Epithelial cell of esophagus (primary cell): Measurements from ENCODE around the gene DACT2.
"Not testable (repeated sequence)": the region's sequence is repeated elsewhere in the genome, so short reads cannot be mapped to it uniquely, and the experiment has no call there.

ENCODE experiments used
- DNase-seq: peaks from one replicate; pipeline ENCODE4 v3.0.0; 2010; ENCODE audit warnings: low read depth
- H3K4me3 ChIP-seq: 2 replicates; pipeline ENCODE4 v1.5.1; 2011; ENCODE audit warnings: mild to moderate bottlenecking, low read length, control low read depth
- TF ChIP-seq, protein P1 (sequence below): IDR thresholded peaks from 2 replicates; pipeline ENCODE4 v1.5.1; 2011; ENCODE audit warnings: low read depth, mild to moderate bottlenecking, low read length, control low read depth, inconsistent platforms; ENCODE audit not compliant: insufficient read depth; ENCODE audit errors: missing control alignments

Gene DACT2

GRCh38 chr6:168290095-168290494, 29.5 kb downstream of the DACT2 start:
- no peak overlapping the region for H3K4me3 ChIP-seq
- DNase-seq, result no peak
- TF ChIP-seq, protein P1, sequence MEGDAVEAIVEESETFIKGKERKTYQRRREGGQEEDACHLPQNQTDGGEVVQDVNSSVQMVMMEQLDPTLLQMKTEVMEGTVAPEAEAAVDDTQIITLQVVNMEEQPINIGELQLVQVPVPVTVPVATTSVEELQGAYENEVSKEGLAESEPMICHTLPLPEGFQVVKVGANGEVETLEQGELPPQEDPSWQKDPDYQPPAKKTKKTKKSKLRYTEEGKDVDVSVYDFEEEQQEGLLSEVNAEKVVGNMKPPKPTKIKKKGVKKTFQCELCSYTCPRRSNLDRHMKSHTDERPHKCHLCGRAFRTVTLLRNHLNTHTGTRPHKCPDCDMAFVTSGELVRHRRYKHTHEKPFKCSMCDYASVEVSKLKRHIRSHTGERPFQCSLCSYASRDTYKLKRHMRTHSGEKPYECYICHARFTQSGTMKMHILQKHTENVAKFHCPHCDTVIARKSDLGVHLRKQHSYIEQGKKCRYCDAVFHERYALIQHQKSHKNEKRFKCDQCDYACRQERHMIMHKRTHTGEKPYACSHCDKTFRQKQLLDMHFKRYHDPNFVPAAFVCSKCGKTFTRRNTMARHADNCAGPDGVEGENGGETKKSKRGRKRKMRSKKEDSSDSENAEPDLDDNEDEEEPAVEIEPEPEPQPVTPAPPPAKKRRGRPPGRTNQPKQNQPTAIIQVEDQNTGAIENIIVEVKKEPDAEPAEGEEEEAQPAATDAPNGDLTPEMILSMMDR, result no peak

- no peak for DNase-seq
- TF ChIP-seq, protein P1, result no peak
- no peak overlapping the region for H3K4me3 ChIP-seq
These were observed 30.0 kb downstream of the DACT2 start for GRCh38 chr6:168289571-168289962.

DNA sequence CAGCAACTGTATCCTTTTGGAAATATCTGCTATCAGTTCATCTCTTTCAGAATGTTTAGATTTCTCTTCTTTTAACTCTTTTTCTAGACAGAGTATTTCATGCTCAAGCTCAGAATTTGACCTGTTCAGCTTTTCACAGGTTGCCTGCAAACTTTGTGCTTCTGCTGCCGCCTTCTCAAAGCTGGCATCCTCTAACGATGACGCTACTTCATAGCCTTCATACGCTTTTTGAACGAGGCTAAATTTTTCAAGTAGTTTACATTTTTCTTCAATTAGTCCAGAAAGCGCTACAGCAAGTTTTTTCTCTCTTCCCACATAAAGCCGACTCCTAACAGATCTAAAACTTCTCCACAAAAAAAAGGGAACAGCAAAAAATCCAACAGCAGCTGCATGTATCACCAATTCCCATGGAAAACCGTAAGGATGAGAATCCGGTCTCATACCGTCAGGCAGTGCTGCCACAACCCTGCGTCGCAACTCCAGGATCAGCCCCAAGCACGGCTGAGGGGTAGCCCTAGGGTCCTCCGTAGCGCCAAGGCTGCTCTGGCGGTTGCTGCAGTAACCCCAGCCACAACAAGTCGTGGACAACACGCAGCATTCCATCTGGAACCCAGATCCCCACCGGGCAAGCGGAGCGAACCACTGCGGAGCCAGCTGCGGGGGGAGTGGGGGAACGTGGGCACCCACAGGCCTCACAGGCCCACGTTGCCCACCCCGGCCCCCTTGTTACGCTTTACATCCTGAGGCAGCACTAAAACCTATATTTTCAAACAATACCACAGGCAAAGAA, 30.6 kb downstream of the DACT2 start:
- no peak for DNase-seq
- TF ChIP-seq, protein P1, result no peak
- H3K4me3 ChIP-seq, result no peak overlapping the region

- not testable (repeated sequence) for H3K4me3 ChIP-seq, DNase-seq
These were observed 32.1 kb downstream of the DACT2 start for GRCh38 chr6:168287460-168287859.

GRCh38 chr6:168286771-168287446, 32.7 kb downstream of the DACT2 start:
- not testable (repeated sequence) for H3K4me3 ChIP-seq, DNase-seq

DNA sequence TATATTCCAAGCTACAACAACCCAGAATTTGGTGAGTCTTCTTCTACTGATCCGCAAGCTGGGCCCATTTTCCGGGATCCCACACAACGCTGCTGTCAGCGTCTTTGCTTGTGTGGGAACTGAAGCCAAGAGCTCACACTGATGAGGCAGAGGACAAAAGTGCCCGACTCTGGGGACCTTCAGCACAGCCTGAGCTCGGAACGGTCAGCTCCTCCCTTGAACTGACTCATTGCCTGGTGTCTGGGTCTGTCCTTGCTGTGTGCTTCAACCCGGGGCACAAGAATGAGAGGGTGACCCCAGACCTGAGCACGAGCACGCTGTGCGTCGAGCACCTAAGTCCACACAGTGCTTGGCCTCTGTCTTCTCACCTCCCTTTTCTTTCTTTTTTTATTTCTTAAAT, 33.5 kb downstream of the DACT2 start:
- H3K4me3 ChIP-seq, result no peak overlapping the region
- TF ChIP-seq, protein P1, result no peak
- no peak for DNase-seq

GRCh38 chr6:168285456-168285855, 34.1 kb downstream of the DACT2 start:
- H3K4me3 ChIP-seq, result no peak overlapping the region
- no peak for DNase-seq
- TF ChIP-seq, protein P1, result no peak

DNA sequence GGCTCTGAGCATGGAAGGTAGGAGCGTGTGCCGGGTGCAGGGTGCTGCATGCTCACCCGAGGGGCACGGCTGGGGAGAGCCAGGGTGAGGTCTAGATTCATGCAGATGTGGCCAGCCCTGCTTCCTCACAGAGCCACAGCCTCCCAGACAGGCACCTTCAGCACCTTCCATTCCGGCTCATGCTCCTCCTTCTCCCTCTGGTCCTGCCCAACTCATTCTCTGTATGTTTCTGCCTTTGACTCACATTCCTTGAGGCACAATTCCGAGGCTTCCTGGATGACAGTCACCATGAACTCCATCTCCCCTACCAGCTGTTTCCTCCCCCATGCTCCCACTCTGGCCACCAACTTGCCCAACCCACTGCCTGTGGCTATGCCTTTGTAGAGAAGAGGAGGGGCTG, 35.4 kb downstream of the DACT2 start:
- TF ChIP-seq, protein P1, result no peak
- no peak overlapping the region for H3K4me3 ChIP-seq
- no peak for DNase-seq
